Fibroblast of pulmonary artery (primary cell): Measurements from ENCODE around the gene CLTA.
"Not testable (repeated sequence)": the region's sequence is repeated elsewhere in the genome, so short reads cannot be mapped to it uniquely, and the experiment has no call there.

Experiments
- DNase-seq: peaks from one replicate; pipeline ENCODE4 v3.0.0-alpha.2; 2010; ENCODE audit warnings: low read depth
- H3K4me3 ChIP-seq: replicated peaks from 2 replicates; pipeline ENCODE4 v1.5.1; 2011; ENCODE audit warnings: low read depth, mild to moderate bottlenecking, control low read depth, low read length, moderate library complexity
- TF ChIP-seq, protein P1 (sequence below): IDR thresholded peaks from 2 replicates; pipeline ENCODE4 v1.5.1; 2011; ENCODE audit warnings: mild to moderate bottlenecking, control low read depth, low read length, inconsistent platforms; ENCODE audit errors: missing control alignments

CLTA gene

DNA sequence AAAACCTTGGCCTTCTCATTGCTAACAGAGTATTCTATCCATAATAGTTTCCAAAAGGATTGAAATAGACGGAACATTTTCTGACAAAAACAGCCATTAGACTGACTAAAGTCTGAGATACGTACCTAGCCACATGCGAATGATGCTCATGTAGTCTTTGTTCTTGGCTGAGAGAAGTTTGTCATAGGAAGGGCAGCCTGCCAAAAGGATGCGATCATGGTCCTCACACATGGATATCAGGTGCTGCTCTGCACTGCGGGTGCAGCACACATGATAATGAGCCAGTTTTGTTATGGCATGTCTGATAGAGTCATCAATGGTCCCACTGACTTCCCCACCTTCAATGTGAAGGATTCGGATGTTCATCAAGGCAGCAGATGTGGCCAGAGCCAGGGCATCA, 55.2 kb downstream of the CLTA start:
- no peak for DNase-seq
- TF ChIP-seq, protein P1, sequence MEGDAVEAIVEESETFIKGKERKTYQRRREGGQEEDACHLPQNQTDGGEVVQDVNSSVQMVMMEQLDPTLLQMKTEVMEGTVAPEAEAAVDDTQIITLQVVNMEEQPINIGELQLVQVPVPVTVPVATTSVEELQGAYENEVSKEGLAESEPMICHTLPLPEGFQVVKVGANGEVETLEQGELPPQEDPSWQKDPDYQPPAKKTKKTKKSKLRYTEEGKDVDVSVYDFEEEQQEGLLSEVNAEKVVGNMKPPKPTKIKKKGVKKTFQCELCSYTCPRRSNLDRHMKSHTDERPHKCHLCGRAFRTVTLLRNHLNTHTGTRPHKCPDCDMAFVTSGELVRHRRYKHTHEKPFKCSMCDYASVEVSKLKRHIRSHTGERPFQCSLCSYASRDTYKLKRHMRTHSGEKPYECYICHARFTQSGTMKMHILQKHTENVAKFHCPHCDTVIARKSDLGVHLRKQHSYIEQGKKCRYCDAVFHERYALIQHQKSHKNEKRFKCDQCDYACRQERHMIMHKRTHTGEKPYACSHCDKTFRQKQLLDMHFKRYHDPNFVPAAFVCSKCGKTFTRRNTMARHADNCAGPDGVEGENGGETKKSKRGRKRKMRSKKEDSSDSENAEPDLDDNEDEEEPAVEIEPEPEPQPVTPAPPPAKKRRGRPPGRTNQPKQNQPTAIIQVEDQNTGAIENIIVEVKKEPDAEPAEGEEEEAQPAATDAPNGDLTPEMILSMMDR = no peak
- H3K4me3 ChIP-seq = no peak overlapping the region

DNA sequence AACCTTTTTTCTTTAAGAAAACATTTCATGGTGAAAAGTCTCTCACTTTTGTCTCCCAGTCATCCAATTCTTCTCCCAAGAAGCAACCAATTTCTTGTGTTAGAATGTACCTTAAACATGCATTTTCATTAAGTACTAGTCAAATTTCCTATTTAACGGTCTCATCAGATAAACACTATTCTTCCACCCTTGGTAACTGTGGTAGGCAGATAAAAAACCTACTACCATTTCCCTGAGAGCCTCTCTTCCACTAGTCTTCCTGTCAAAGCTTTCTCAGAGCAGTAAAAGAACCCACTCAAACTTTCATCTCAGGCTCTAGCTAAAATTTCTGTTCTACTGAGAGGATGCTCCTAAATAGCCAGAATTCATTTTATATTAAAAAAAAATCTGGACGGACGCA, 56.6 kb downstream of the CLTA start:
- TF ChIP-seq, protein P1 = no peak
- no peak overlapping the region for H3K4me3 ChIP-seq
- DNase-seq = no peak

DNA sequence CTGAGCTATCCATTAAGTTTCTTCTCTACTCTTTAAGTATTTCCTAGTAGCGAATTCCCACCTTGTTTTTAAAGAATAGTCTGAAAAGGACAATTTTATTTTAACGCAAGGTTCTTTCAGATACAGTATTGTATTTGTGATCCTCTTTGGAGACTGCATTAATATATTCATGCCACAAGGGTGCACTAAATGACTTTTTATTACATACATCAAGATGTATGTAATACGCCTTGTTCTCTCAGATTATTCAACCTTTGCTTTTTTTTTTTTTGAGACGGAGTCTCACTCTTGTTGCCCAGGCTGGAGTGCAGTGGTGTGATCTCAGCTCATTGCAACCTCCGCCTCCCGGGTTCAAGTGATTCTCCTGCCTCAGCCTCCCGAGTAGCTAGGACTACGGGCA, 57.3 kb downstream of the CLTA start:
- DNase-seq = peak; percentile 69
- TF ChIP-seq, protein P1 = peak; percentile 31
- H3K4me3 ChIP-seq = not testable (repeated sequence)

DNA sequence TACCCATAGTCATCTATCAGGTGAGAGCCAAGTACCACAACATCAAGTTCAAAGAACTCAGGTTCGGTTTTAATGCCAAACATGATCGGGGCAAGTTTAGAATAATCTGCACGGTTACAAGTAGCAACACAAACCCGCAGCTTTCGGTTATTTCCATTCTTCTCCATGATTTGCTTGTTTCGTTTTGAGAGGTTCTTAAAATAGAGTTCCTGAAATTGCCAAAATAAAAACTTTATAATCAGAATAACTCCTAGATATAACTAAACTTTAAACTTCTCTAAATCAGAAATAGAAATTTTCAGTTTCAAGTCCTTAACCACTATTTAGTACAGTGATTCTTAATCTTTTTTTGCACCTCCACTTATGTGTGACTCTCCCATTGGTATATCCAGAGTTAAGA, 58.5 kb downstream of the CLTA start:
- TF ChIP-seq, protein P1 = no peak
- no peak overlapping the region for H3K4me3 ChIP-seq
- no peak for DNase-seq

DNA sequence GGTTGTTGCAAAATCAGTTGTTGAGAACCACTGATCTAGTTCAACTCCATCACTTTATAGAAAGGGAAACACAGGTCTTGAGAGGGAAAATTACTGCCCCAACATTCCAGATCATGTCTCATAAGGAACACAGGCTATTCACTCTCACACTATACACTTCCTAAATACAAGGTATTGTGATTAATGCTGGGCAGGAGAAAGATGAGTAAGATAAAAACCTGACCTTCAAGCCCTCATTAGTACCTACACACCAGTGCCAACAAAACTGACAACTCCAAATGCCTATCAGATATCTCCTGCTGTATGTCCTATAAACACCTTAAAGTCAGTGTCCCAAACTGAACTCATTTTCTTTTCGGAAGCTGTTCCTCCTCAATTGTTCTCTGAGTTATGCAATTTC, 59.4 kb downstream of the CLTA start:
- TF ChIP-seq, protein P1 = no peak
- no peak for DNase-seq
- H3K4me3 ChIP-seq = no peak overlapping the region

DNA sequence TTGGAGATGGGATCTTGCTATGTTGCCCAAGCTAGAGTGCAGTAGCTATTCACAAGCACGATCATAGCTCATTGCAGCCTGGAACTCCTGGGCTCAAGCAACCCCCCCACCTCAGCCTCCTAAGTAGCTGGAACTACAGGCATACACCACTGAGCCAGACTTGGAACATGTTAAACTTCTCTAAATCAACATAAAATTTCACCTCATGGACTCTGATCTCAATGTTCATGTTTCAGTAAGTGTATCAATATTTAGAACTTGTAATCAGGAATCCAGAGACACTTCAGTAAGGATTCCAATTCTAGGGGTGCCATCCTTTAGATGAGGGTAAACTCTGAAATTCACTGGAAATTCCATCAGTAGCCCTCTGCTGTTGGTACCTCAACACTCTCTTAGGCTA, 60.7 kb downstream of the CLTA start:
- DNase-seq = no peak
- H3K4me3 ChIP-seq = no peak overlapping the region
- TF ChIP-seq, protein P1 = no peak

DNA sequence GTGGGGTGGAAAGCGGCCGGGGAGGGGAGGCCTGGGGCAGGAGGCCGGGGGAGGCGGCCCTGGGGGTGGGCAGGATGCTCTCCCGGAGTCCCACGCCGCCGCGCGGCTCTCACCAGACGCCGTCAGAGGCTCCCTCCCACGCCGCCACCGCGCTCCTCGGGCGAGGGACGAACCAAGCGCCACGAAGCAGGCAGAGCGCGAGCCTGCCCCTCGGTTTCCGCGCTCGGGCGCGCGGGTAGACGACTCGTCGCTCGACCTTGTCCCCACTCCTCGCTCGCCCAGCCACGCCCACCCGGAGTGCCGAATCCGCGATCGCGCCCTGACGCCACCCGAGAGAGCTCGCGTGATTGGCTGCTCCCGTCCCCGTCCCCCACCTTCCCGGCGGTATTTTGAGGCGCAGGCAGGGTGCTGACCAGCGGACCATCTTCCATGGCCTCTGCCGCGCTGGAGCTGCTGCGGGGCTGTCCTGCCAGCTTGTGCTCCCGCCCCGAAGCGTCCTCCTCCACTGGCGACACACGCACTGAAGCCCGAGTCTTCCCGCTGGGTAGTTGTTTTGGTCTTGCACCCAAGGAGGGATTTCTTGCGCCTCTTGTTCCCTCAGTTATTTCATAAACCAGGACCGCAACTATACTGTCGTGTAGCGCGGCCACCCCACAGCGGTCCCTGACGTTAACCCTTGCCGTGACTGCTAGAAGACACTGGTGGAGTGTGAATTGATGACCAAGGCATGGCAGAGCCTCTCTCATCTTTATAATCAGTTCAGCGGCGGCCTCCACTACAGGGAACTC, 67.7 kb downstream of the CLTA start, which contains the start of gene GNE:
Gene GNE (minus strand): TSS at position 241 of the 788 bp plus-strand sequence. CDS start 9,093 bp downstream, outside the sequence.
- TF ChIP-seq, protein P1 = no peak
- peak; percentile 96 for DNase-seq
- peak within 1 kb of the TSS; percentile 63 for H3K4me3 ChIP-seq
